K562 (cell line): ENCODE measurements around the gene YWHAB. TPM values are rescaled to one million over a fixed set of nuclear protein-coding genes. Genes with fewer than 3 reads are reported as not detected.

Source experiments
- CTBP1 ChIP-seq: fragments of 450-650 bp; IDR thresholded peaks from 2 replicates; pipeline ENCODE4 v1.6.1; 2016; ENCODE audit warnings: borderline replicate concordance
- E2F8 ChIP-seq: fragments of 450-650 bp; IDR thresholded peaks from 2 replicates; pipeline ENCODE4 v1.7.1; 2018; ENCODE audit warnings: mild to moderate bottlenecking, low read depth; ENCODE audit not compliant: partially characterized antibody
- ETV5 ChIP-seq: sonication (generic); formaldehyde crosslinking; IDR thresholded peaks from 2 replicates; pipeline ENCODE4 v1.4.0; 2020; ENCODE audit warnings: low read depth, mild to moderate bottlenecking, missing genetic modification reagents
- HMG20B ChIP-seq: fragments of 250-450 bp; sonication (Bioruptor Pico); IDR thresholded peaks from 2 replicates; pipeline ENCODE4 v1.5.0; 2021; ENCODE audit warnings: mild to moderate bottlenecking
- MAZ ChIP-seq, 2 experiments: fragments of 450-650 bp in 1 of 2; sonication (generic) in 1 of 2; formaldehyde crosslinking; IDR thresholded peaks in 1 of 2; conservative IDR thresholded peaks in 1 of 2; 2 replicates each; pipeline versions ENCODE4 v1.4.0 to v1.5.0; 2020; ENCODE audit warnings: mild to moderate bottlenecking in 1 of 2, missing genetic modification reagents in 1 of 2
- POLR3G ChIP-seq: IDR thresholded peaks from 2 replicates; pipeline ENCODE4 v1.6.1; 2011; ENCODE audit not compliant: insufficient read length, insufficient replicate concordance; ENCODE audit errors: extremely low read depth
- RBM39 ChIP-seq: fragments of 200-400 bp; formaldehyde crosslinking; optimal IDR thresholded peaks from 2 replicates; pipeline ENCODE3; 2018; ENCODE audit warnings: low read depth, low read length
- STAG1 ChIP-seq: sonication (generic); formaldehyde crosslinking; IDR thresholded peaks from 2 replicates; pipeline ENCODE4 v1.5.0; 2020; ENCODE audit warnings: missing genetic modification reagents, borderline replicate concordance
- ZNF407 ChIP-seq: fragments of 450-650 bp; IDR thresholded peaks from 2 replicates; pipeline ENCODE4 v1.6.1; 2016; ENCODE audit warnings: low read depth
- polyA plus RNA-seq, 8 experiments: library from polyadenylated mRNA; depleted of rRNA in 4 of 8; stranded (reverse) in 5 of 8; unstranded in 3 of 8; fragments of >200 nt; fragmentation: Nextera tagmentation in 2 of 8; fragmentation: Illumina TruSeq in 1 of 8; extraction: Ambion mirVana in 2 of 8; extraction: Trizol in 1 of 8; gene quantifications; 2 replicates each; pipeline versions ENCODE4 v1.2.1 to v1.2.3, GENCODE V29; 2011 to 2014; ENCODE audit warnings: inconsistent platforms in 1 of 8, missing spikeins in 1 of 8
- total RNA-seq, 7 experiments: library from RNA; depleted of rRNA in 6 of 7; stranded (reverse); fragments of >200 nt in 6 of 7; fragmentation: Illumina TruSeq in 2 of 7; extraction: Trizol in 2 of 7; gene quantifications; 2 replicates each; pipeline versions ENCODE4 v1.2.1 to v1.2.3, GENCODE V29; 2011 to 2021; ENCODE audit warnings: low replicate concordance in 1 of 7
- TF ChIP-seq, protein P1 (sequence below): fragments of 250-450 bp; sonication (Bioruptor Pico); IDR thresholded peaks from 2 replicates; pipeline ENCODE4 v1.8.0; 2022; ENCODE audit warnings: inconsistent platforms, mild to moderate bottlenecking, moderate library complexity, borderline replicate concordance
- TF ChIP-seq, protein P2 (sequence below): fragments of 450-650 bp; IDR thresholded peaks from 2 replicates; pipeline ENCODE4 v1.6.1; 2016; ENCODE audit warnings: missing biosample characterization, missing genetic modification characterization

YWHAB gene
- total and polyA plus RNA-seq, 9 of the 15 experiments (the other 6 are each of a cell fraction or from before 2014, with no cell fraction given) = 60.6 to 185 (median 96.1) TPM

- TF ChIP-seq E2F8 (peak; percentile 83), ZNF407 (no peak), MAZ (CRISPR knock-in tag; conservative IDR thresholded peaks at IDR 0.05 in 1 of 2, IDR thresholded peaks at IDR 0.05 in 1 of 2) (peak; percentile 76 to 86; a peak in 3 of 4 replicates), CTBP1 (peak; percentile 47), POLR3G (no peak), HMG20B (CRISPR knock-in tag) (no peak), RBM39 (no peak), STAG1 (CRISPR knock-in tag) (no peak), ETV5 (CRISPR knock-in tag) (peak; percentile 69; the same call in 1 of the 2 replicates)
- TF ChIP-seq, protein P1, sequence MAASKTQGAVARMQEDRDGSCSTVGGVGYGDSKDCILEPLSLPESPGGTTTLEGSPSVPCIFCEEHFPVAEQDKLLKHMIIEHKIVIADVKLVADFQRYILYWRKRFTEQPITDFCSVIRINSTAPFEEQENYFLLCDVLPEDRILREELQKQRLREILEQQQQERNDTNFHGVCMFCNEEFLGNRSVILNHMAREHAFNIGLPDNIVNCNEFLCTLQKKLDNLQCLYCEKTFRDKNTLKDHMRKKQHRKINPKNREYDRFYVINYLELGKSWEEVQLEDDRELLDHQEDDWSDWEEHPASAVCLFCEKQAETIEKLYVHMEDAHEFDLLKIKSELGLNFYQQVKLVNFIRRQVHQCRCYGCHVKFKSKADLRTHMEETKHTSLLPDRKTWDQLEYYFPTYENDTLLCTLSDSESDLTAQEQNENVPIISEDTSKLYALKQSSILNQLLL (CRISPR knock-in tag) = no peak
- TF ChIP-seq, protein P2, sequence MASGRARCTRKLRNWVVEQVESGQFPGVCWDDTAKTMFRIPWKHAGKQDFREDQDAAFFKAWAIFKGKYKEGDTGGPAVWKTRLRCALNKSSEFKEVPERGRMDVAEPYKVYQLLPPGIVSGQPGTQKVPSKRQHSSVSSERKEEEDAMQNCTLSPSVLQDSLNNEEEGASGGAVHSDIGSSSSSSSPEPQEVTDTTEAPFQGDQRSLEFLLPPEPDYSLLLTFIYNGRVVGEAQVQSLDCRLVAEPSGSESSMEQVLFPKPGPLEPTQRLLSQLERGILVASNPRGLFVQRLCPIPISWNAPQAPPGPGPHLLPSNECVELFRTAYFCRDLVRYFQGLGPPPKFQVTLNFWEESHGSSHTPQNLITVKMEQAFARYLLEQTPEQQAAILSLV (tag) = no peak
These were observed at the start of gene YWHAB (continued) for GRCh38 chr20:44885392-44886265.
